Gastrocnemius medialis (tissue), 4 donors: Measurements from ENCODE around the gene EOLA2.

Experiments used
- POLR2A ChIP-seq, 2 donors: fragments of 450-650 bp; IDR thresholded peaks; one replicate each; pipeline ENCODE4 v1.6.1; 2017; ENCODE audit warnings: antibody characterized with exemption in 2 of 2, mild to moderate bottlenecking in 2 of 2, moderate library complexity in 2 of 2
- TF ChIP-seq, protein P1 (sequence below), 5 experiments: fragments of 450-650 bp in 3 of 5; fragments of 200-600 bp in 2 of 5; sonication (generic) in 2 of 5; IDR thresholded peaks in 4 of 5; conservative IDR thresholded peaks in 1 of 5; 1 replicate in 4 of 5; 2 replicates in 1 of 5; pipeline ENCODE4 v1.5.1; 2016 to 2019; ENCODE audit warnings: antibody characterized with exemption in 5 of 5, mild to moderate bottlenecking in 3 of 5, moderate library complexity in 3 of 5

DNA sequence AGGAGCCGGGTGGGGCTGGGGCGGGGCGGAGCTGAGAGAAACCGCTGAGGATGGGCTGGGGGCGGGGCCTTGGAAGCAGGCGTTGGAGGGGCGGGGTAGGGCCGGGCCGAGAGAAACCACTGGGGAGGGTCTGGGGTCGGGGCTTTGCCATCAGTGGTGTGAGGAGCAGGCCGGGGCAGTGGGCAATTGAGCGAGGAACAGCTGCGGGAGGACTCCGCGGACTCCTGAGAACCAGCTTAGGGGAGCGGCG lies 1.3 kb upstream of the EOLA2 start:
- TF ChIP-seq, protein P1, sequence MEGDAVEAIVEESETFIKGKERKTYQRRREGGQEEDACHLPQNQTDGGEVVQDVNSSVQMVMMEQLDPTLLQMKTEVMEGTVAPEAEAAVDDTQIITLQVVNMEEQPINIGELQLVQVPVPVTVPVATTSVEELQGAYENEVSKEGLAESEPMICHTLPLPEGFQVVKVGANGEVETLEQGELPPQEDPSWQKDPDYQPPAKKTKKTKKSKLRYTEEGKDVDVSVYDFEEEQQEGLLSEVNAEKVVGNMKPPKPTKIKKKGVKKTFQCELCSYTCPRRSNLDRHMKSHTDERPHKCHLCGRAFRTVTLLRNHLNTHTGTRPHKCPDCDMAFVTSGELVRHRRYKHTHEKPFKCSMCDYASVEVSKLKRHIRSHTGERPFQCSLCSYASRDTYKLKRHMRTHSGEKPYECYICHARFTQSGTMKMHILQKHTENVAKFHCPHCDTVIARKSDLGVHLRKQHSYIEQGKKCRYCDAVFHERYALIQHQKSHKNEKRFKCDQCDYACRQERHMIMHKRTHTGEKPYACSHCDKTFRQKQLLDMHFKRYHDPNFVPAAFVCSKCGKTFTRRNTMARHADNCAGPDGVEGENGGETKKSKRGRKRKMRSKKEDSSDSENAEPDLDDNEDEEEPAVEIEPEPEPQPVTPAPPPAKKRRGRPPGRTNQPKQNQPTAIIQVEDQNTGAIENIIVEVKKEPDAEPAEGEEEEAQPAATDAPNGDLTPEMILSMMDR (IDR thresholded peaks at IDR 0.05 in 4 of 5, conservative IDR thresholded peaks at IDR 0.05 in 1 of 5) = no peak
- TF ChIP-seq POLR2A (IDR thresholded peaks at IDR 0.05) = no peak
